PC-9 (cell line): ENCODE data around the gene CDH13. TPM values are rescaled to one million over a fixed set of nuclear protein-coding genes. Genes with fewer than 3 reads are reported as not detected.

Experiments used
- BruUV-seq: library from RNA; stranded (reverse); fragments of 400-500 nt; replicated peaks from 2 replicates; lab custom pipeline; 2021; lab: Mats Ljungman, UMichigan
- CTCF ChIA-PET: fragments of 300-600 bp; sonication (Branson Sonifier 250); formaldehyde crosslinking; loops from one replicate; lab custom pipeline; 2022; ENCODE audit warnings: antibody characterized with exemption; lab: Charles Lee
- POLR2A ChIA-PET: fragments of 300-600 bp; sonication (Branson Sonifier 250); formaldehyde crosslinking; loops from one replicate; lab custom pipeline; 2022; ENCODE audit warnings: antibody characterized with exemption; ENCODE audit not compliant: unreplicated experiment; lab: Charles Lee
- DNase-seq, 2 experiments: peaks; one replicate each; pipeline versions ENCODE4 v3.0.0 to v3.0.0-alpha.2; 2015 to 2022; ENCODE audit warnings: mixed read lengths in 1 of 2
- H2AFZ ChIP-seq: fragments of 200-600 bp; sonication (generic); 2 replicates; pipeline ENCODE4 v1.8.1; 2017; ENCODE audit warnings: antibody characterized with exemption
- H3F3A ChIP-seq: fragments of 200-600 bp; sonication (generic); 2 replicates; pipeline ENCODE4 v1.8.1; 2017; ENCODE audit warnings: antibody characterized with exemption, mild to moderate bottlenecking, low read depth; ENCODE audit not compliant: insufficient read depth
- H3K27ac ChIP-seq: fragments of 200-600 bp; sonication (generic); 2 replicates; pipeline ENCODE4 v1.6.1; 2016; ENCODE audit warnings: mixed run types
- H3K27me3 ChIP-seq: fragments of 200-600 bp; sonication (generic); 2 replicates; pipeline ENCODE4 v1.6.1; 2016; ENCODE audit warnings: low read depth, mixed run types; ENCODE audit not compliant: insufficient read depth
- H3K36me3 ChIP-seq: fragments of 200-600 bp; sonication (generic); 2 replicates; pipeline ENCODE4 v1.6.1; 2016; ENCODE audit warnings: low read depth, mixed run types
- H3K4me1 ChIP-seq: fragments of 200-600 bp; sonication (generic); replicated peaks from 2 replicates; pipeline ENCODE4 v1.6.1; 2016; ENCODE audit warnings: mixed run types; ENCODE audit not compliant: insufficient read depth
- H3K4me2 ChIP-seq: fragments of 200-600 bp; sonication (generic); 2 replicates; pipeline ENCODE4 v1.6.1; 2017; ENCODE audit warnings: mixed run types
- H3K4me3 ChIP-seq: fragments of 200-600 bp; sonication (generic); 2 replicates; pipeline ENCODE4 v1.6.1; 2016; ENCODE audit warnings: mixed run types
- H3K79me2 ChIP-seq: fragments of 200-600 bp; sonication (generic); 2 replicates; pipeline ENCODE4 v1.6.1; 2017; ENCODE audit warnings: low read depth, mixed run types
- H3K9me2 ChIP-seq: fragments of 200-600 bp; sonication (generic); 2 replicates; pipeline ENCODE4 v1.8.1; 2017; ENCODE audit warnings: mild to moderate bottlenecking; ENCODE audit not compliant: insufficient read depth
- H3K9me3 ChIP-seq: fragments of 200-600 bp; sonication (generic); 2 replicates; pipeline ENCODE4 v1.8.1; 2016; ENCODE audit warnings: low read depth; ENCODE audit not compliant: insufficient read depth
- H4K20me1 ChIP-seq: fragments of 200-600 bp; sonication (generic); 2 replicates; pipeline ENCODE4 v1.8.1; 2017; ENCODE audit not compliant: insufficient read depth
- CTCF ChIP-seq: fragments of 200-600 bp; sonication (generic); conservative IDR thresholded peaks from 2 replicates; pipeline ENCODE4 v1.6.1; 2017; ENCODE audit warnings: mixed run types, antibody characterized with exemption, mild to moderate bottlenecking, moderate library complexity
- EZH2 ChIP-seq: fragments of 200-600 bp; sonication (generic); IDR thresholded peaks from 2 replicates; pipeline ENCODE4 v1.8.0; 2017; ENCODE audit warnings: antibody characterized with exemption, low read depth
- intact Hi-C: fragments of 100-400 bp; cut with micrococcal nuclease; formaldehyde crosslinking; loops from one replicate; pipeline ENCODE4 v1.10.0; 2022; ENCODE audit not compliant: unreplicated experiment
- total RNA-seq: library from RNA; stranded (reverse); gene quantifications from 2 replicates; pipeline ENCODE4 v1.2.3, GENCODE V29; 2021

CDH13 gene
- total RNA-seq, 1 experiment from 2014 or later: 0.24 TPM

GRCh38 chr16:83023011-83023410 is 396.2 kb downstream of the CDH13 start:
- no peak for TF ChIP-seq EZH2
- no peak for TF ChIP-seq CTCF
- no TSS peak for BruUV-seq
- no peak overlapping the region for H2AFZ ChIP-seq

GRCh38 chr16:83023640-83024039 is 396.9 kb downstream of the CDH13 start:
- no peaks in the 10 kb centered on the region for H3K4me1 ChIP-seq
- H3K27ac ChIP-seq: no peak overlapping the region
- no peak for TF ChIP-seq CTCF
- no peak for TF ChIP-seq EZH2
- no peak overlapping the region for H2AFZ ChIP-seq
- ChIA-PET CTCF (no interaction called here), POLR2A (no interaction called here)
- no peaks in the 10 kb centered on the region for H3K27me3 ChIP-seq
- no peaks in the 10 kb centered on the region for H4K20me1 ChIP-seq
- intact Hi-C loops: no loop called here
- no peaks in the 10 kb centered on the region for H3K9me3 ChIP-seq
- no peaks in the 10 kb centered on the region for H3K79me2 ChIP-seq
- H3K36me3 ChIP-seq: no peaks in the 10 kb centered on the region
- H3K9me2 ChIP-seq: no peaks in the 10 kb centered on the region
- H3F3A ChIP-seq: no peaks in the 10 kb centered on the region
- no peak overlapping the region for H3K4me2 ChIP-seq
- DNase-seq: no peak
- BruUV-seq: no TSS peak
- no peak overlapping the region for H3K4me3 ChIP-seq

More at GRCh38 chr16:83023011-83023410, 396.2 kb downstream of the CDH13 start:
- no peaks in the 10 kb centered on the region for H3K27me3 ChIP-seq
- no peaks in the 10 kb centered on the region for H3F3A ChIP-seq
- H3K9me3 ChIP-seq: no peaks in the 10 kb centered on the region
- no peaks in the 10 kb centered on the region for H3K4me1 ChIP-seq
- no peak overlapping the region for H3K4me3 ChIP-seq
- no peaks in the 10 kb centered on the region for H3K79me2 ChIP-seq
- intact Hi-C loops: no loop called here
- ChIA-PET CTCF (no interaction called here), POLR2A (no interaction called here)
- no peak overlapping the region for H3K27ac ChIP-seq
- no peak for DNase-seq
- no peak overlapping the region for H3K4me2 ChIP-seq
- no peaks in the 10 kb centered on the region for H3K9me2 ChIP-seq
- H4K20me1 ChIP-seq: no peaks in the 10 kb centered on the region
- H3K36me3 ChIP-seq: no peaks in the 10 kb centered on the region

- Histone ChIP-seq H3K36me3 (no peaks in the 10 kb centered on the region), H3K9me2 (no peaks in the 10 kb centered on the region), H2AFZ (no peak overlapping the region), H3K27me3 (no peaks in the 10 kb centered on the region), H3K4me1 (no peaks in the 10 kb centered on the region), H3K4me3 (no peak overlapping the region), H3F3A (no peaks in the 10 kb centered on the region), H3K4me2 (no peak overlapping the region), H3K27ac (no peak overlapping the region), H3K79me2 (no peaks in the 10 kb centered on the region), H3K9me3 (no peaks in the 10 kb centered on the region), H4K20me1 (no peaks in the 10 kb centered on the region)
- ChIA-PET CTCF (no interaction called here), POLR2A (no interaction called here)
- DNase-seq: no peak
- no peak for TF ChIP-seq CTCF
- TF ChIP-seq EZH2: no peak
- intact Hi-C loops: no loop called here
- no TSS peak for BruUV-seq
Measured at GRCh38 chr16:83027973-83028372, 401.2 kb downstream of the CDH13 start.
